Common myeloid progenitor, CD34-positive (primary cell): ENCODE data around the gene MBD3L2B.
A peak's percentile ranks its signal among the peaks of the same experiment; 100 is the strongest.

ENCODE experiments used
- CTCF ChIA-PET: fragments of 350-600 bp; sonication (Branson Sonifier 250); formaldehyde crosslinking; loops from one replicate; lab custom pipeline; 2021; ENCODE audit warnings: antibody characterized with exemption; lab: Charles Lee
- POLR2A ChIA-PET: fragments of 350-600 bp; sonication (Branson Sonifier 250); formaldehyde crosslinking; loops from one replicate; lab custom pipeline; 2021; ENCODE audit warnings: antibody characterized with exemption; lab: Charles Lee
- DNase-seq, 3 donors: peaks; one replicate each; pipeline versions ENCODE4 v3.0.0 to v3.0.0-alpha.2; 2013
- H3K27ac ChIP-seq, 2 experiments: 1 replicate in 1 of 2; 2 replicates in 1 of 2; pipeline ENCODE4 v1.7.0; 2013; ENCODE audit warnings: inconsistent platforms in 2 of 2, low read length in 2 of 2, mild to moderate bottlenecking in 2 of 2, low read depth in 1 of 2, moderate library complexity in 1 of 2; ENCODE audit not compliant: severe bottlenecking in 2 of 2, insufficient read depth in 1 of 2, poor library complexity in 1 of 2
- H3K27me3 ChIP-seq, 5 experiments: replicated peaks in 2 of 5; 1 replicate in 3 of 5; 2 replicates in 2 of 5; pipeline versions ENCODE4 v1.6.1 to v1.7.0; 2013; ENCODE audit warnings: low read length in 4 of 5, mild to moderate bottlenecking in 2 of 5, moderate library complexity in 2 of 5, inconsistent platforms in 1 of 5; ENCODE audit not compliant: insufficient read depth in 5 of 5, control insufficient read depth in 4 of 5
- H3K36me3 ChIP-seq, 4 experiments: 1 replicate in 2 of 4; 2 replicates in 2 of 4; pipeline versions ENCODE4 v1.6.1 to v1.7.0; 2013; ENCODE audit warnings: low read length in 3 of 4, control low read depth in 1 of 4, mild to moderate bottlenecking in 1 of 4; ENCODE audit not compliant: control insufficient read depth in 4 of 4, insufficient read depth in 4 of 4
- H3K4me1 ChIP-seq, 4 experiments: 1 replicate in 3 of 4; 2 replicates in 1 of 4; pipeline versions ENCODE4 v1.6.1 to v1.7.1; 2013; ENCODE audit warnings: low read length in 3 of 4, mild to moderate bottlenecking in 3 of 4, control low read depth in 1 of 4, inconsistent platforms in 1 of 4, moderate library complexity in 1 of 4; ENCODE audit not compliant: control insufficient read depth in 4 of 4, insufficient read depth in 4 of 4; ENCODE audit errors: control extremely low read depth in 1 of 4
- H3K4me3 ChIP-seq, 7 experiments: 1 replicate in 4 of 7; 2 replicates in 3 of 7; pipeline versions ENCODE4 v1.5.1 to v1.7.0; 2013; ENCODE audit warnings: mild to moderate bottlenecking in 7 of 7, low read length in 6 of 7, moderate library complexity in 6 of 7, inconsistent platforms in 2 of 7, low read depth in 2 of 7, control low read depth in 1 of 7; ENCODE audit not compliant: insufficient read depth in 4 of 7, control insufficient read depth in 1 of 7; ENCODE audit errors: extremely low read depth in 1 of 7
- H3K9me3 ChIP-seq, 5 experiments: 1 replicate in 4 of 5; 2 replicates in 1 of 5; pipeline versions ENCODE4 v1.6.1 to v1.7.1; 2013; ENCODE audit warnings: low read length in 4 of 5, mild to moderate bottlenecking in 2 of 5, inconsistent platforms in 1 of 5, low read depth in 1 of 5, moderate library complexity in 1 of 5; ENCODE audit not compliant: control insufficient read depth in 4 of 5, insufficient read depth in 2 of 5; ENCODE audit errors: control extremely low read depth in 1 of 5
- WGBS: methylation state at CpG from one replicate; pipeline ENCODE4 v1.1.5; 2013; ENCODE audit not compliant: insufficient coverage; 5-methylcytosine and 5-hydroxymethylcytosine counted together

MBD3L2B gene

GRCh38 chr19:6987850-6988249 lies 33.4 kb downstream of the MBD3L2B start:
- Histone ChIP-seq H3K9me3 (peaks cover 2 to 30% (median 16%) of the 10 kb centered on the region in 5 experiments), H3K27me3 (peaks cover 0 to 2% (median 0%) of the 10 kb centered on the region in 5 experiments), H3K4me1 (no peaks in the 10 kb centered on the region), H3K4me3 (no peak overlapping the region), H3K36me3 (no peaks in the 10 kb centered on the region), H3K27ac (no peak overlapping the region)
- CTCF ChIA-PET, result interaction anchor here (1.2 kb wide), 1 partner anchor 27 kb away, joined by 4 read pairs; no protein-coding TSS in a partner anchor
- POLR2A ChIA-PET, result no interaction called here
- 67% methylated on average over 3 of the region's 4 CpGs for WGBS
- DNase-seq, result no peak

- H3K9me3 ChIP-seq, result peaks cover 3 to 32% (median 16%) of the 10 kb centered on the region in 5 experiments
- no peaks in the 10 kb centered on the region for H3K4me1 ChIP-seq
- no peaks in the 10 kb centered on the region for H3K36me3 ChIP-seq
- H3K27me3 ChIP-seq, result peaks cover 0 to 2% (median 0%) of the 10 kb centered on the region in 5 experiments
- no peak for DNase-seq
- ChIA-PET CTCF (no interaction called here), POLR2A (no interaction called here)
- no peak overlapping the region for H3K27ac ChIP-seq
- no peak overlapping the region for H3K4me3 ChIP-seq
Observed at GRCh38 chr19:6983448-6983847, 37.8 kb downstream of the MBD3L2B start.

- WGBS, result 100% methylated on average over 1 of the region's 3 CpGs
- CTCF ChIA-PET, result no interaction called here
- Histone ChIP-seq H3K4me3 (no peak overlapping the region), H3K4me1 (no peaks in the 10 kb centered on the region), H3K27ac (no peak overlapping the region), H3K27me3 (no peaks in the 10 kb centered on the region), H3K9me3 (peaks cover 6 to 24% (median 12%) of the 10 kb centered on the region in 5 experiments), H3K36me3 (no peaks in the 10 kb centered on the region)
- POLR2A ChIA-PET, result no interaction called here
- no peak for DNase-seq
Observed at GRCh38 chr19:6979399-6979798, 41.8 kb downstream of the MBD3L2B start.

- no peak overlapping the region for H3K4me3 ChIP-seq
- no peaks in the 10 kb centered on the region for H3K36me3 ChIP-seq
- H3K4me1 ChIP-seq, result no peaks in the 10 kb centered on the region
- POLR2A ChIA-PET, result no interaction called here
- H3K9me3 ChIP-seq, result peaks cover 4 to 12% (median 6%) of the 10 kb centered on the region in 5 experiments
- no peak for DNase-seq
- no peak overlapping the region for H3K27ac ChIP-seq
- 100% methylated on average over 2 of the region's 5 CpGs for WGBS
- no peaks in the 10 kb centered on the region for H3K27me3 ChIP-seq
- CTCF ChIA-PET, result no interaction called here
Observed at GRCh38 chr19:6976197-6976596, 45.0 kb downstream of the MBD3L2B start.

GRCh38 chr19:6971366-6971765 lies 49.9 kb downstream of the MBD3L2B start:
- no peak for DNase-seq
- Histone ChIP-seq H3K4me1 (peaks cover 0 to 25% (median 4%) of the 10 kb centered on the region in 4 experiments), H3K9me3 (peaks cover 0 to 5% (median 0%) of the 10 kb centered on the region in 5 experiments), H3K4me3 (no peak overlapping the region), H3K36me3 (no peaks in the 10 kb centered on the region), H3K27me3 (no peaks in the 10 kb centered on the region), H3K27ac (no peak overlapping the region)
- ChIA-PET POLR2A (no interaction called here), CTCF (no interaction called here)
- 100% methylated on average over 1 of the region's 1 CpG for WGBS

- POLR2A ChIA-PET, result no interaction called here
- H3K4me3 ChIP-seq, result no peak overlapping the region
- H3K4me1 ChIP-seq, result peaks cover 0 to 25% (median 4%) of the 10 kb centered on the region in 4 experiments
- WGBS, result 84% methylated on average over 4 of the region's 5 CpGs
- peak overlapping the region in 1 of 2 experiments; percentile 62 for H3K27ac ChIP-seq
- no peaks in the 10 kb centered on the region for H3K27me3 ChIP-seq
- peak; percentile 27 to 86 (median 79) for DNase-seq
- H3K9me3 ChIP-seq, result peaks cover 0 to 5% (median 0%) of the 10 kb centered on the region in 5 experiments
- CTCF ChIA-PET, result interaction anchor here (0.5 kb wide), 1 partner anchor 199 kb away, joined by 4 read pairs; no protein-coding TSS in a partner anchor
- H3K36me3 ChIP-seq, result no peaks in the 10 kb centered on the region
Observed at GRCh38 chr19:6970443-6970842, 50.8 kb downstream of the MBD3L2B start.

GRCh38 chr19:6970021-6970420 lies 51.2 kb downstream of the MBD3L2B start:
- Histone ChIP-seq H3K4me3 (no peak overlapping the region), H3K9me3 (peaks cover 0 to 5% (median 0%) of the 10 kb centered on the region in 5 experiments), H3K36me3 (no peaks in the 10 kb centered on the region), H3K27ac (peak overlapping the region in 1 of 2 experiments; percentile 62), H3K27me3 (no peaks in the 10 kb centered on the region), H3K4me1 (peaks cover 0 to 25% (median 4%) of the 10 kb centered on the region in 4 experiments)
- WGBS, result no CpG with 5 or more reads among the region's 2 CpGs
- POLR2A ChIA-PET, result no interaction called here
- peak; percentile 24 to 86 (median 76) for DNase-seq
- CTCF ChIA-PET, result no interaction called here
